GM23338 (cell line): ENCODE data around the gene CCIN. TPM values are rescaled to one million over a fixed set of nuclear protein-coding genes. Genes with fewer than 3 reads are reported as not detected.

Source experiments
- ATAC-seq: fragments of 200-7000 bp; cut with Tn5 transposase; 3 replicates; pipeline ENCODE4 v1.9.1; 2020
- DNase-seq: peaks from one replicate; pipeline ENCODE4 v3.0.0-alpha.2; 2015; ENCODE audit warnings: low spot score
- H2AFZ ChIP-seq: fragments of 200-600 bp; sonication (generic); 2 replicates; pipeline ENCODE4 v1.8.0; 2016; ENCODE audit warnings: antibody characterized with exemption, mild to moderate bottlenecking, moderate library complexity
- H3F3A ChIP-seq: fragments of 200-600 bp; sonication (generic); replicated peaks from 2 replicates; pipeline ENCODE4 v1.8.0; 2017; ENCODE audit warnings: antibody characterized with exemption, mixed run types, low read depth
- H3K27ac ChIP-seq: fragments of 200-600 bp; sonication (generic); 2 replicates; pipeline ENCODE4 v1.6.1; 2016; ENCODE audit warnings: low read depth
- H3K27me3 ChIP-seq: fragments of 200-600 bp; sonication (generic); 2 replicates; pipeline ENCODE4 v1.8.0; 2016; ENCODE audit warnings: mild to moderate bottlenecking, mixed run types, moderate library complexity; ENCODE audit not compliant: insufficient read depth
- H3K36me3 ChIP-seq: fragments of 200-600 bp; sonication (generic); 2 replicates; pipeline ENCODE4 v1.8.0; 2016; ENCODE audit warnings: mild to moderate bottlenecking; ENCODE audit not compliant: insufficient read depth
- H3K4me1 ChIP-seq: fragments of 200-600 bp; sonication (generic); 2 replicates; pipeline ENCODE4 v1.8.0; 2016; ENCODE audit warnings: mild to moderate bottlenecking, moderate library complexity; ENCODE audit not compliant: insufficient read depth
- H3K4me2 ChIP-seq: fragments of 200-600 bp; sonication (generic); 2 replicates; pipeline ENCODE4 v1.7.1; 2017; ENCODE audit warnings: mixed run types
- H3K4me3 ChIP-seq: fragments of 200-600 bp; sonication (generic); 2 replicates; pipeline ENCODE4 v1.6.1; 2016; ENCODE audit warnings: mixed run types
- H3K79me2 ChIP-seq: fragments of 200-600 bp; sonication (generic); replicated peaks from 2 replicates; pipeline ENCODE4 v1.8.0; 2017; ENCODE audit warnings: mild to moderate bottlenecking; ENCODE audit not compliant: insufficient read depth
- H3K9me2 ChIP-seq: fragments of 200-600 bp; sonication (generic); 2 replicates; pipeline ENCODE4 v1.8.0; 2017; ENCODE audit not compliant: insufficient read depth
- H4K20me1 ChIP-seq: fragments of 200-600 bp; sonication (generic); replicated peaks from 2 replicates; pipeline ENCODE4 v1.8.0; 2017; ENCODE audit warnings: mild to moderate bottlenecking; ENCODE audit not compliant: insufficient read depth
- H3K27ac Mint-ChIP-seq: 2 replicates; pipeline ENCODE4 v1.8.0; 2020; ENCODE audit warnings: inconsistent platforms, mild to moderate bottlenecking, moderate library complexity, mixed read lengths
- H3K27me3 Mint-ChIP-seq: 3 replicates; pipeline ENCODE4 v1.8.0; 2022; ENCODE audit warnings: low read depth, mild to moderate bottlenecking, moderate library complexity, mixed read lengths, inconsistent platforms; ENCODE audit not compliant: insufficient read depth, poor library complexity
- H3K36me3 Mint-ChIP-seq: 3 replicates; pipeline ENCODE4 v1.8.0; 2021; ENCODE audit warnings: low read depth, mild to moderate bottlenecking, inconsistent platforms, moderate library complexity, mixed read lengths
- H3K4me1 Mint-ChIP-seq: 3 replicates; pipeline ENCODE4 v1.8.0; 2020; ENCODE audit warnings: mild to moderate bottlenecking, inconsistent platforms, mixed read lengths
- H3K4me3 Mint-ChIP-seq: 3 replicates; pipeline ENCODE4 v1.8.0; 2021; ENCODE audit warnings: moderate library complexity, mild to moderate bottlenecking, inconsistent platforms, mixed read lengths
- H3K9me3 Mint-ChIP-seq: 3 replicates; pipeline ENCODE4 v1.8.0; 2020; ENCODE audit warnings: moderate library complexity, mild to moderate bottlenecking, inconsistent platforms, mixed read lengths
- EZH2 ChIP-seq: fragments of 200-600 bp; sonication (generic); IDR thresholded peaks from one replicate; pipeline ENCODE4 v1.8.0; 2017; ENCODE audit warnings: antibody characterized with exemption, mild to moderate bottlenecking, low read depth; ENCODE audit not compliant: unreplicated experiment
- ZNF114 ChIP-seq: fragments of 250-450 bp; sonication (Bioruptor Pico); IDR thresholded peaks from 2 replicates; pipeline ENCODE4 v1.5.0; 2020; ENCODE audit warnings: mild to moderate bottlenecking, moderate library complexity
- ZNF331 ChIP-seq: fragments of 250-450 bp; sonication (Bioruptor Pico); IDR thresholded peaks from 2 replicates; pipeline ENCODE4 v1.5.0; 2020; ENCODE audit warnings: low read depth, mild to moderate bottlenecking, moderate library complexity
- polyA plus RNA-seq: library from polyadenylated mRNA; unstranded; fragments of >200 nt; fragmentation: Nextera tagmentation; extraction: Ambion mirVana; gene quantifications from 2 replicates; pipeline ENCODE4 v1.2.1, GENCODE V29; 2016
- total RNA-seq: library from RNA; depleted of rRNA; stranded (reverse); fragments of >200 nt; shearing (Covaris generic); gene quantifications from 2 replicates; pipeline ENCODE4 v1.2.3, GENCODE V29; 2014
- TF ChIP-seq, protein P1 (sequence below): IDR thresholded peaks from one replicate; pipeline ENCODE4 v1.6.1; 2018; ENCODE audit warnings: antibody characterized with exemption; ENCODE audit not compliant: unreplicated experiment
- TF ChIP-seq, protein P2 (sequence below), 2 experiments: fragments of 200-600 bp in 1 of 2; sonication (generic) in 1 of 2; conservative IDR thresholded peaks; 2 replicates each; pipeline versions ENCODE4 v1.5.1 to v1.6.1; 2016 to 2017; ENCODE audit warnings: antibody characterized with exemption in 2 of 2, low read depth in 2 of 2, mild to moderate bottlenecking in 2 of 2, moderate library complexity in 1 of 2
- TF ChIP-seq, protein P3 (sequence below): fragments of 250-450 bp; sonication (Bioruptor Pico); IDR thresholded peaks from 2 replicates; pipeline ENCODE4 v1.5.0; 2020; ENCODE audit warnings: mild to moderate bottlenecking, moderate library complexity

CCIN gene
- total and polyA plus RNA-seq, 2 experiments from 2014 or later: 0.14 TPM; not detected in 1

DNA sequence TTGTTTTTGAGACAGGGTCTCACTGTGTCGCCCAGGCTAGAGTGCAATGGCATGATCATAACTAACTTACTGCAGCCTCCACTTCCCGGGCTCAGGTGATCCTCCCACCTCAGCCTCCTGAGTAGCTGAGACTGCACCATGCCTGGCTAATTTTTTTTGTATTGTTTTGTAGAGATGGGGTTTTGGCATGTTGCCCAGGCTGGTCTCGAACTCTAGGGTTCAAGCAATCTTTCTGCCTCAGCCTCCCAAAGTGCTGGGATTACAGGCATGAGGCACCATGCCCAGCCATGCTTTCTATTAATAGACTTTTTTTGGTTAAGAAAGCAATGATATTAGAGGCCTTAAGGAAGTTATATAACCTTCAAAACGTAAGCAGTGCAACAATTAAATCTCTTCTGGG, 44.8 kb downstream of the CCIN start:
- Histone ChIP-seq H3F3A (0 out of 2 replicates have a peak, but pooled peaks cover 2% of the 10 kb centered on the region), H3K27me3 (no peaks in the 10 kb centered on the region), H3K4me1 (no peaks in the 10 kb centered on the region), H3K79me2 (peaks cover 44% of the 10 kb centered on the region), H4K20me1 (peaks cover 46% of the 10 kb centered on the region), H3K4me3 (no peak overlapping the region), H3K9me2 (no peaks in the 10 kb centered on the region), H3K4me2 (no peak overlapping the region), H2AFZ (no peak overlapping the region), H3K36me3 (peaks cover 18% of the 10 kb centered on the region), H3K27ac (no peak overlapping the region)
- Mint-ChIP-seq H3K27me3 (peaks cover 9% of the 10 kb centered on the region), H3K9me3 (no peaks in the 10 kb centered on the region), H3K4me1 (no peaks in the 10 kb centered on the region), H3K27ac (no peak overlapping the region), H3K36me3 (peaks cover 55% of the 10 kb centered on the region), H3K4me3 (no peak overlapping the region)
- TF ChIP-seq, protein P1, sequence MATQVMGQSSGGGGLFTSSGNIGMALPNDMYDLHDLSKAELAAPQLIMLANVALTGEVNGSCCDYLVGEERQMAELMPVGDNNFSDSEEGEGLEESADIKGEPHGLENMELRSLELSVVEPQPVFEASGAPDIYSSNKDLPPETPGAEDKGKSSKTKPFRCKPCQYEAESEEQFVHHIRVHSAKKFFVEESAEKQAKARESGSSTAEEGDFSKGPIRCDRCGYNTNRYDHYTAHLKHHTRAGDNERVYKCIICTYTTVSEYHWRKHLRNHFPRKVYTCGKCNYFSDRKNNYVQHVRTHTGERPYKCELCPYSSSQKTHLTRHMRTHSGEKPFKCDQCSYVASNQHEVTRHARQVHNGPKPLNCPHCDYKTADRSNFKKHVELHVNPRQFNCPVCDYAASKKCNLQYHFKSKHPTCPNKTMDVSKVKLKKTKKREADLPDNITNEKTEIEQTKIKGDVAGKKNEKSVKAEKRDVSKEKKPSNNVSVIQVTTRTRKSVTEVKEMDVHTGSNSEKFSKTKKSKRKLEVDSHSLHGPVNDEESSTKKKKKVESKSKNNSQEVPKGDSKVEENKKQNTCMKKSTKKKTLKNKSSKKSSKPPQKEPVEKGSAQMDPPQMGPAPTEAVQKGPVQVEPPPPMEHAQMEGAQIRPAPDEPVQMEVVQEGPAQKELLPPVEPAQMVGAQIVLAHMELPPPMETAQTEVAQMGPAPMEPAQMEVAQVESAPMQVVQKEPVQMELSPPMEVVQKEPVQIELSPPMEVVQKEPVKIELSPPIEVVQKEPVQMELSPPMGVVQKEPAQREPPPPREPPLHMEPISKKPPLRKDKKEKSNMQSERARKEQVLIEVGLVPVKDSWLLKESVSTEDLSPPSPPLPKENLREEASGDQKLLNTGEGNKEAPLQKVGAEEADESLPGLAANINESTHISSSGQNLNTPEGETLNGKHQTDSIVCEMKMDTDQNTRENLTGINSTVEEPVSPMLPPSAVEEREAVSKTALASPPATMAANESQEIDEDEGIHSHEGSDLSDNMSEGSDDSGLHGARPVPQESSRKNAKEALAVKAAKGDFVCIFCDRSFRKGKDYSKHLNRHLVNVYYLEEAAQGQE: no peak
- TF ChIP-seq, protein P2, sequence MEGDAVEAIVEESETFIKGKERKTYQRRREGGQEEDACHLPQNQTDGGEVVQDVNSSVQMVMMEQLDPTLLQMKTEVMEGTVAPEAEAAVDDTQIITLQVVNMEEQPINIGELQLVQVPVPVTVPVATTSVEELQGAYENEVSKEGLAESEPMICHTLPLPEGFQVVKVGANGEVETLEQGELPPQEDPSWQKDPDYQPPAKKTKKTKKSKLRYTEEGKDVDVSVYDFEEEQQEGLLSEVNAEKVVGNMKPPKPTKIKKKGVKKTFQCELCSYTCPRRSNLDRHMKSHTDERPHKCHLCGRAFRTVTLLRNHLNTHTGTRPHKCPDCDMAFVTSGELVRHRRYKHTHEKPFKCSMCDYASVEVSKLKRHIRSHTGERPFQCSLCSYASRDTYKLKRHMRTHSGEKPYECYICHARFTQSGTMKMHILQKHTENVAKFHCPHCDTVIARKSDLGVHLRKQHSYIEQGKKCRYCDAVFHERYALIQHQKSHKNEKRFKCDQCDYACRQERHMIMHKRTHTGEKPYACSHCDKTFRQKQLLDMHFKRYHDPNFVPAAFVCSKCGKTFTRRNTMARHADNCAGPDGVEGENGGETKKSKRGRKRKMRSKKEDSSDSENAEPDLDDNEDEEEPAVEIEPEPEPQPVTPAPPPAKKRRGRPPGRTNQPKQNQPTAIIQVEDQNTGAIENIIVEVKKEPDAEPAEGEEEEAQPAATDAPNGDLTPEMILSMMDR (conservative IDR thresholded peaks at IDR 0.05; ENCODE audit: low read depth in 2 of 2): no peak
- TF ChIP-seq, protein P3, sequence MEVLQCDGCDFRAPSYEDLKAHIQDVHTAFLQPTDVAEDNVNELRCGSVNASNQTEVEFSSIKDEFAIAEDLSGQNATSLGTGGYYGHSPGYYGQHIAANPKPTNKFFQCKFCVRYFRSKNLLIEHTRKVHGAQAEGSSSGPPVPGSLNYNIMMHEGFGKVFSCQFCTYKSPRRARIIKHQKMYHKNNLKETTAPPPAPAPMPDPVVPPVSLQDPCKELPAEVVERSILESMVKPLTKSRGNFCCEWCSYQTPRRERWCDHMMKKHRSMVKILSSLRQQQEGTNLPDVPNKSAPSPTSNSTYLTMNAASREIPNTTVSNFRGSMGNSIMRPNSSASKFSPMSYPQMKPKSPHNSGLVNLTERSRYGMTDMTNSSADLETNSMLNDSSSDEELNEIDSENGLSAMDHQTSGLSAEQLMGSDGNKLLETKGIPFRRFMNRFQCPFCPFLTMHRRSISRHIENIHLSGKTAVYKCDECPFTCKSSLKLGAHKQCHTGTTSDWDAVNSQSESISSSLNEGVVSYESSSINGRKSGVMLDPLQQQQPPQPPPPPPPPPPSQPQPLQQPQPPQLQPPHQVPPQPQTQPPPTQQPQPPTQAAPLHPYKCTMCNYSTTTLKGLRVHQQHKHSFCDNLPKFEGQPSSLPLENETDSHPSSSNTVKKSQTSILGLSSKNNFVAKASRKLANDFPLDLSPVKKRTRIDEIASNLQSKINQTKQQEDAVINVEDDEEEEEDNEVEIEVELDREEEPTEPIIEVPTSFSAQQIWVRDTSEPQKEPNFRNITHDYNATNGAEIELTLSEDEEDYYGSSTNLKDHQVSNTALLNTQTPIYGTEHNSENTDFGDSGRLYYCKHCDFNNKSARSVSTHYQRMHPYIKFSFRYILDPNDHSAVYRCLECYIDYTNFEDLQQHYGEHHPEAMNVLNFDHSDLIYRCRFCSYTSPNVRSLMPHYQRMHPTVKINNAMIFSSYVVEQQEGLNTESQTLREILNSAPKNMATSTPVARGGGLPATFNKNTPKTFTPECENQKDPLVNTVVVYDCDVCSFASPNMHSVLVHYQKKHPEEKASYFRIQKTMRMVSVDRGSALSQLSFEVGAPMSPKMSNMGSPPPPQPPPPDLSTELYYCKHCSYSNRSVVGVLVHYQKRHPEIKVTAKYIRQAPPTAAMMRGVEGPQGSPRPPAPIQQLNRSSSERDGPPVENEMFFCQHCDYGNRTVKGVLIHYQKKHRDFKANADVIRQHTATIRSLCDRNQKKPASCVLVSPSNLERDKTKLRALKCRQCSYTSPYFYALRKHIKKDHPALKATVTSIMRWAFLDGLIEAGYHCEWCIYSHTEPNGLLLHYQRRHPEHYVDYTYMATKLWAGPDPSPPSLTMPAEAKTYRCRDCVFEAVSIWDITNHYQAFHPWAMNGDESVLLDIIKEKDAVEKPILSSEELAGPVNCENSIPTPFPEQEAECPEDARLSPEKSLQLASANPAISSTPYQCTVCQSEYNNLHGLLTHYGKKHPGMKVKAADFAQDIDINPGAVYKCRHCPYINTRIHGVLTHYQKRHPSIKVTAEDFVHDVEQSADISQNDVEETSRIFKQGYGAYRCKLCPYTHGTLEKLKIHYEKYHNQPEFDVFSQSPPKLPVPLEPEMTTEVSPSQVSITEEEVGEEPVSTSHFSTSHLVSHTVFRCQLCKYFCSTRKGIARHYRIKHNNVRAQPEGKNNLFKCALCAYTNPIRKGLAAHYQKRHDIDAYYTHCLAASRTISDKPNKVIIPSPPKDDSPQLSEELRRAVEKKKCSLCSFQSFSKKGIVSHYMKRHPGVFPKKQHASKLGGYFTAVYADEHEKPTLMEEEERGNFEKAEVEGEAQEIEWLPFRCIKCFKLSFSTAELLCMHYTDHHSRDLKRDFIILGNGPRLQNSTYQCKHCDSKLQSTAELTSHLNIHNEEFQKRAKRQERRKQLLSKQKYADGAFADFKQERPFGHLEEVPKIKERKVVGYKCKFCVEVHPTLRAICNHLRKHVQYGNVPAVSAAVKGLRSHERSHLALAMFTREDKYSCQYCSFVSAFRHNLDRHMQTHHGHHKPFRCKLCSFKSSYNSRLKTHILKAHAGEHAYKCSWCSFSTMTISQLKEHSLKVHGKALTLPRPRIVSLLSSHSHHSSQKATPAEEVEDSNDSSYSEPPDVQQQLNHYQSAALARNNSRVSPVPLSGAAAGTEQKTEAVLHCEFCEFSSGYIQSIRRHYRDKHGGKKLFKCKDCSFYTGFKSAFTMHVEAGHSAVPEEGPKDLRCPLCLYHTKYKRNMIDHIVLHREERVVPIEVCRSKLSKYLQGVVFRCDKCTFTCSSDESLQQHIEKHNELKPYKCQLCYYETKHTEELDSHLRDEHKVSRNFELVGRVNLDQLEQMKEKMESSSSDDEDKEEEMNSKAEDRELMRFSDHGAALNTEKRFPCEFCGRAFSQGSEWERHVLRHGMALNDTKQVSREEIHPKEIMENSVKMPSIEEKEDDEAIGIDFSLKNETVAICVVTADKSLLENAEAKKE (CRISPR knock-in tag): no peak
- no peak for TF ChIP-seq ZNF331 (CRISPR knock-in tag)
- TF ChIP-seq ZNF114 (CRISPR knock-in tag): no peak
- TF ChIP-seq EZH2: no peak
- DNase-seq: no peak
- no peak for ATAC-seq
